Activated naive CD4-positive, alpha-beta T cell treated with anti-CD3 and anti-CD28 coated beads, Interleukin-2, amount 50 U/mL, for 24 hours (primary cell): ENCODE results near the gene TSHZ1.

Experiments
- H3K27ac Mint-ChIP-seq: one replicate; pipeline ENCODE4 v1.8.0; 2021; ENCODE audit warnings: mild to moderate bottlenecking, mixed read lengths
- H3K27me3 Mint-ChIP-seq: one replicate; pipeline ENCODE4 v1.8.0; 2021; ENCODE audit warnings: mixed read lengths
- H3K36me3 Mint-ChIP-seq: one replicate; pipeline ENCODE4 v1.8.0; 2021; ENCODE audit warnings: mixed read lengths
- H3K4me1 Mint-ChIP-seq: one replicate; pipeline ENCODE4 v1.8.0; 2021; ENCODE audit warnings: mixed read lengths
- H3K4me3 Mint-ChIP-seq: one replicate; pipeline ENCODE4 v1.8.0; 2021; ENCODE audit warnings: mild to moderate bottlenecking, mixed read lengths
- H3K9me3 Mint-ChIP-seq: one replicate; pipeline ENCODE4 v1.8.0; 2021; ENCODE audit warnings: mixed read lengths

Gene TSHZ1

GRCh38 chr18:75221397-75221796 is 10.8 kb downstream of the TSHZ1 start:
- Mint-ChIP-seq H3K9me3 (no peaks in the 10 kb centered on the region), H3K4me3 (no peak overlapping the region), H3K27ac (no peak overlapping the region), H3K4me1 (peaks cover 95% of the 10 kb centered on the region), H3K36me3 (peaks cover 1% of the 10 kb centered on the region), H3K27me3 (no peaks in the 10 kb centered on the region)

GRCh38 chr18:75221897-75222296 is 11.3 kb downstream of the TSHZ1 start:
- H3K27ac Mint-ChIP-seq, result peak overlapping the region; percentile 92
- H3K27me3 Mint-ChIP-seq, result no peaks in the 10 kb centered on the region
- peaks cover 1% of the 10 kb centered on the region for H3K36me3 Mint-ChIP-seq
- no peaks in the 10 kb centered on the region for H3K9me3 Mint-ChIP-seq
- peaks cover 95% of the 10 kb centered on the region for H3K4me1 Mint-ChIP-seq
- peak overlapping the region; percentile 80 for H3K4me3 Mint-ChIP-seq

- H3K36me3 Mint-ChIP-seq, result peaks cover 1% of the 10 kb centered on the region
- H3K27ac Mint-ChIP-seq, result peak overlapping the region; percentile 92
- no peaks in the 10 kb centered on the region for H3K9me3 Mint-ChIP-seq
- H3K27me3 Mint-ChIP-seq, result no peaks in the 10 kb centered on the region
- H3K4me3 Mint-ChIP-seq, result peak overlapping the region; percentile 80
- peaks cover 95% of the 10 kb centered on the region for H3K4me1 Mint-ChIP-seq
Observed at GRCh38 chr18:75222407-75222806, 11.8 kb downstream of the TSHZ1 start.

- H3K4me1 Mint-ChIP-seq, result peaks cover 97% of the 10 kb centered on the region
- H3K27ac Mint-ChIP-seq, result peak overlapping the region; percentile 68
- no peaks in the 10 kb centered on the region for H3K27me3 Mint-ChIP-seq
- no peak overlapping the region for H3K4me3 Mint-ChIP-seq
- peaks cover 1% of the 10 kb centered on the region for H3K36me3 Mint-ChIP-seq
- H3K9me3 Mint-ChIP-seq, result no peaks in the 10 kb centered on the region
Observed at GRCh38 chr18:75223687-75224347, 13.2 kb downstream of the TSHZ1 start.

GRCh38 chr18:75226286-75226955 is 15.8 kb downstream of the TSHZ1 start:
- Mint-ChIP-seq H3K9me3 (no peaks in the 10 kb centered on the region), H3K4me3 (peak overlapping the region; percentile 63), H3K4me1 (peaks cover 91% of the 10 kb centered on the region), H3K27me3 (no peaks in the 10 kb centered on the region), H3K27ac (peak overlapping the region; percentile 32), H3K36me3 (peaks cover 5% of the 10 kb centered on the region)

GRCh38 chr18:75226956-75227316 is 16.3 kb downstream of the TSHZ1 start:
- H3K27me3 Mint-ChIP-seq, result no peaks in the 10 kb centered on the region
- peak overlapping the region; percentile 63 for H3K4me3 Mint-ChIP-seq
- peaks cover 5% of the 10 kb centered on the region for H3K36me3 Mint-ChIP-seq
- no peaks in the 10 kb centered on the region for H3K9me3 Mint-ChIP-seq
- H3K4me1 Mint-ChIP-seq, result peaks cover 86% of the 10 kb centered on the region
- peak overlapping the region; percentile 32 for H3K27ac Mint-ChIP-seq

GRCh38 chr18:75227535-75228296 is 17.1 kb downstream of the TSHZ1 start:
- Mint-ChIP-seq H3K36me3 (peaks cover 5% of the 10 kb centered on the region), H3K27ac (peak overlapping the region; percentile 51), H3K27me3 (no peaks in the 10 kb centered on the region), H3K4me3 (peak overlapping the region; percentile 63), H3K4me1 (peaks cover 85% of the 10 kb centered on the region), H3K9me3 (no peaks in the 10 kb centered on the region)

- H3K9me3 Mint-ChIP-seq, result no peaks in the 10 kb centered on the region
- no peak overlapping the region for H3K4me3 Mint-ChIP-seq
- H3K27me3 Mint-ChIP-seq, result no peaks in the 10 kb centered on the region
- peaks cover 5% of the 10 kb centered on the region for H3K36me3 Mint-ChIP-seq
- peaks cover 81% of the 10 kb centered on the region for H3K4me1 Mint-ChIP-seq
- H3K27ac Mint-ChIP-seq, result no peak overlapping the region
Observed at GRCh38 chr18:75228967-75229366, 18.4 kb downstream of the TSHZ1 start.

- Mint-ChIP-seq H3K9me3 (no peaks in the 10 kb centered on the region), H3K27me3 (no peaks in the 10 kb centered on the region), H3K36me3 (peaks cover 3% of the 10 kb centered on the region), H3K4me1 (peaks cover 80% of the 10 kb centered on the region), H3K4me3 (no peak overlapping the region), H3K27ac (peak overlapping the region; percentile 26)
Observed at GRCh38 chr18:75229437-75229836, 18.8 kb downstream of the TSHZ1 start.

GRCh38 chr18:75230163-75231052 is 19.8 kb downstream of the TSHZ1 start:
- Mint-ChIP-seq H3K9me3 (no peaks in the 10 kb centered on the region), H3K36me3 (peaks cover 3% of the 10 kb centered on the region), H3K4me1 (peaks cover 74% of the 10 kb centered on the region), H3K27me3 (no peaks in the 10 kb centered on the region), H3K4me3 (no peak overlapping the region), H3K27ac (peak overlapping the region; percentile 62)

GRCh38 chr18:75231053-75231406 is 20.4 kb downstream of the TSHZ1 start:
- H3K27ac Mint-ChIP-seq, result no peak overlapping the region
- no peaks in the 10 kb centered on the region for H3K27me3 Mint-ChIP-seq
- peaks cover 3% of the 10 kb centered on the region for H3K36me3 Mint-ChIP-seq
- H3K9me3 Mint-ChIP-seq, result no peaks in the 10 kb centered on the region
- H3K4me3 Mint-ChIP-seq, result no peak overlapping the region
- peaks cover 75% of the 10 kb centered on the region for H3K4me1 Mint-ChIP-seq

- no peak overlapping the region for H3K4me3 Mint-ChIP-seq
- peaks cover 6% of the 10 kb centered on the region for H3K36me3 Mint-ChIP-seq
- H3K9me3 Mint-ChIP-seq, result no peaks in the 10 kb centered on the region
- no peaks in the 10 kb centered on the region for H3K27me3 Mint-ChIP-seq
- H3K4me1 Mint-ChIP-seq, result peaks cover 53% of the 10 kb centered on the region
- no peak overlapping the region for H3K27ac Mint-ChIP-seq
Observed at GRCh38 chr18:75234901-75235300, 24.3 kb downstream of the TSHZ1 start.

- no peak overlapping the region for H3K27ac Mint-ChIP-seq
Observed at GRCh38 chr18:75235896-75236295, 25.3 kb downstream of the TSHZ1 start.

GRCh38 chr18:75238100-75238499 is 27.5 kb downstream of the TSHZ1 start:
- Mint-ChIP-seq H3K36me3 (peaks cover 5% of the 10 kb centered on the region), H3K27me3 (no peaks in the 10 kb centered on the region), H3K9me3 (no peaks in the 10 kb centered on the region), H3K4me1 (peaks cover 63% of the 10 kb centered on the region), H3K4me3 (no peak overlapping the region), H3K27ac (no peak overlapping the region)

More at GRCh38 chr18:75235896-75236295, 25.3 kb downstream of the TSHZ1 start:
- Mint-ChIP-seq H3K4me3 (no peak overlapping the region), H3K36me3 (peaks cover 4% of the 10 kb centered on the region), H3K4me1 (peaks cover 52% of the 10 kb centered on the region), H3K27me3 (no peaks in the 10 kb centered on the region), H3K9me3 (no peaks in the 10 kb centered on the region)

GRCh38 chr18:75238786-75239185 is 28.2 kb downstream of the TSHZ1 start:
- Mint-ChIP-seq H3K4me3 (no peak overlapping the region), H3K9me3 (no peaks in the 10 kb centered on the region), H3K27ac (no peak overlapping the region), H3K27me3 (no peaks in the 10 kb centered on the region), H3K4me1 (peaks cover 65% of the 10 kb centered on the region), H3K36me3 (peaks cover 5% of the 10 kb centered on the region)
